Muscle layer of duodenum (tissue), 2 donors: Measurements from ENCODE around the gene MRPS35.

Experiments used
- H3K27ac ChIP-seq: one replicate; pipeline ENCODE4 v1.7.0; 2013; ENCODE audit warnings: mild to moderate bottlenecking, low read length
- H3K27me3 ChIP-seq: one replicate; pipeline ENCODE4 v1.7.0; 2013; ENCODE audit warnings: low read depth, mild to moderate bottlenecking, control low read depth, low read length
- H3K36me3 ChIP-seq, 2 donors: one replicate each; pipeline ENCODE4 v1.7.0; 2013; ENCODE audit warnings: low read length in 2 of 2, control low read depth in 1 of 2, mild to moderate bottlenecking in 1 of 2; ENCODE audit not compliant: insufficient read depth in 2 of 2, control insufficient read depth in 1 of 2
- H3K4me1 ChIP-seq, 2 donors: one replicate each; pipeline ENCODE4 v1.7.0; 2013; ENCODE audit warnings: low read length in 2 of 2, mild to moderate bottlenecking in 2 of 2, control low read depth in 1 of 2, moderate library complexity in 1 of 2; ENCODE audit not compliant: insufficient read depth in 2 of 2, control insufficient read depth in 1 of 2
- H3K4me3 ChIP-seq, 2 donors: one replicate each; pipeline ENCODE4 v1.7.0; 2013; ENCODE audit warnings: low read length in 2 of 2, low read depth in 1 of 2, mild to moderate bottlenecking in 1 of 2
- H3K9me3 ChIP-seq, 2 donors: one replicate each; pipeline ENCODE4 v1.7.0; 2013; ENCODE audit warnings: low read length in 2 of 2, control low read depth in 1 of 2, mild to moderate bottlenecking in 1 of 2; ENCODE audit not compliant: control insufficient read depth in 1 of 2
- donor health status: healthy.

MRPS35 gene

DNA sequence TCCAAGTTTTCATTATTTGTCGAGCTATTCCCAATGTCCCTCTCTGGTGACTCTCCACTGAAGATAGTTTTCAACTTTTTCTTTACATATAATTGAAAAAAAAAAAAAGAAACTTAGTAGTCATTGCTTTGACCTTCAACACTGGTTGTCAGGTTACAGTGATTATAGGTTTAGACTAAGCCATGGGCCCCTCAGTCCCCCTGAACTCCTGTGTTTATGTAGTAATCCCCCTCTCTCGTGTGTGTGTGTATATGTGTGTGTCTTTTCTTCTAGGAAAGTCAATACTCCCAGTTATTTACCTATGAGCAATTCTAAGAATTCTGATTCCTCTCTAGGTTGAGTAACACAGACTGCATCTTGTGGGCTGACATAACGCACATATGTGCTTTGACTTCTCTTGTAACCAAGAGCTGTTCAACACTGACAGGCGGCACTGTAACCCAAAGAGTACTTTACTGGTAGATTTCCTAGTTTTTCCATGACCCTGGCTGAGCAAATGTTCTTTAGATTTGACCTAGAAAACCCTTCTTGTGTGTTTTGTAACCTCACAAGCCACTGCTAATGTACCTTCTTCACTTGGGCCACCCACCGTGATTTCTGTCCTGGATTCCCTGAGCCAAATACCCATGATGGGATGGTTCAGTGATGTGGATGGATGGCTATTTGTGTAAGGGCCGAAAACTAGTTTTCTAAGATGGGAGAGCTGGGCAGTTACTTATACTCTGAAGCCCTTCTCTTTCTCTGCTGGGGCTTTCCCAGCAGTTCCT lies 84.4 kb downstream of the MRPS35 start:
- Histone ChIP-seq H3K9me3 (no peaks in the 10 kb centered on the region), H3K27me3 (no peaks in the 10 kb centered on the region), H3K27ac (no peak overlapping the region), H3K36me3 (peaks cover 45 to 60% of the 10 kb centered on the region in 2 donors), H3K4me1 (peaks cover 0 to 8% of the 10 kb centered on the region in 2 donors), H3K4me3 (no peak overlapping the region)

DNA sequence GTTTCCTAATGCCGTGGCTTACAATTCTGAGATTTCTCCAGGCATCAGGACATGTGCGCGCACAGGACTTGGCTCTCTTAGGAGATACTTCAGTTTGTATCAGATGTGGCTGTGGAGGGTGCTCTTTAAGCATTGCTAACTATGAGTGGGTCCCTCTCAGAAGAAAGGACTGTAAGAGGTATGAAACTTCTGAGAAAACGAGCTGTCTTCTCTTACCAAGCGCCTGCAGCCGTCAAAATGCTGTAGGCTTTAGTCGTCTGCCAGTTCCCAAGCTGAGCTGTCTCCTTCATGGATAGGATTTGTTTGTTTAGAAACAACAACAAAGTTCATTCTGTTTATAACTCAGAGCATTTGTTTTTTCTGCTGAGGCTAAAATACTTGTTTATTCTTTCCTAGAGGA lies 85.5 kb downstream of the MRPS35 start:
- H3K27ac ChIP-seq = no peak overlapping the region
- H3K9me3 ChIP-seq = no peaks in the 10 kb centered on the region
- H3K4me3 ChIP-seq = no peak overlapping the region
- H3K4me1 ChIP-seq = peaks cover 0 to 3% of the 10 kb centered on the region in 2 donors
- no peaks in the 10 kb centered on the region for H3K27me3 ChIP-seq
- H3K36me3 ChIP-seq = peaks cover 43 to 60% of the 10 kb centered on the region in 2 donors

DNA sequence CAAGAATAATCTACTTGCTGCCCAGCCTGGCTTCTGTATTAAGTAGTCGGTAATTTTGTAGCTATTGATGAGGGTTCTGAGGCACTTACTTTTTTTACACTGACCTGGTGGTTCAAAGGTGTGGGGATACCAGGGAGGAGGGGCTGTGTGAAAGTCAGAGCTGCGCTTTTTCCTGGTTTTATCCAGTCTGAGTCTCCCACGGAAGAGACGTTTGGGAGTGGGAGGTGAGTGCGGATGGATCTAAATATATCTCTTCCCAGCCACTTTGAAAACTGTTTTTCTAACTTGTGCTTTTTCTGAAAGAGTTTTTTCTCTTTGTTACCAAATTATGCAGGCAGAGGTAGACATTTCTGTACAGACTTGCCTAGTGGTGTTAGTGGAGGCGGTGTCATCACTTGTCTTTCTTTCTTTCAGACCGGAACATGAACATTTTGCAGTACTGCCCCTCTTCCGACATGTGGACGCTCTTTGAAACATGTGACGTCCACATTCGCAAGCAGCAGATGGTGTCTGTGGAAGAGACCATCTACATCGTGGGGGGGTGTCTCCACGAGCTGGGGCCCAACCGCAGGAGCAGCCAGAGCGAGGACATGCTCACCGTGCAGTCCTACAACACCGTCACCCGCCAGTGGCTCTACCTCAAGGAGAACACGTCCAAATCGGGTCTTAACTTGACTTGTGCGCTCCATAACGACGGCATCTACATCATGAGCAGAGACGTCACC lies 86.8 kb downstream of the MRPS35 start:
- H3K9me3 ChIP-seq = no peaks in the 10 kb centered on the region
- H3K4me1 ChIP-seq = no peaks in the 10 kb centered on the region
- peaks cover 34 to 54% of the 10 kb centered on the region in 2 donors for H3K36me3 ChIP-seq
- H3K27me3 ChIP-seq = no peaks in the 10 kb centered on the region
- no peak overlapping the region for H3K4me3 ChIP-seq
- H3K27ac ChIP-seq = no peak overlapping the region

DNA sequence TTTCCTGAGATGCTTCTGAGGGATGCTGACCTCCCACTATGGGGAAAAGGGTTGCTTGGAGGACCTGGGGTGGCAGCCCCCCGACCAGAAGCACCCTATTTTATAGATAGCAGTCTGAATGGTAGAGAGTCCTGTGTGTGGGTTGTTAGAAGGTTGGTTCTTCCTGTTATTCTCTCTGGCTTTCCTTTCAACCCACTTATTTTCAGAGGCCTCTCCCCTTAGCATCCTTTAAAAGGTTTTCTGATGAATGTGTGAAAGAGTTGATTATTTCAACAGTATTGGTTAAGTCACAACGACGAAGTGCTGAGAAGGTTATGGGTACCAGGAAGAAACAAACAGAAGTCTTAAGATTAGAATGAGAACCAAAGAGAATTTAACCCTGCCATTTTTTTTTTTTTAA lies 90.2 kb downstream of the MRPS35 start:
- H3K4me1 ChIP-seq = no peaks in the 10 kb centered on the region
- no peaks in the 10 kb centered on the region for H3K9me3 ChIP-seq
- H3K4me3 ChIP-seq = no peak overlapping the region
- peaks cover 16 to 35% of the 10 kb centered on the region in 2 donors for H3K36me3 ChIP-seq
- H3K27me3 ChIP-seq = no peaks in the 10 kb centered on the region
- no peak overlapping the region for H3K27ac ChIP-seq

DNA sequence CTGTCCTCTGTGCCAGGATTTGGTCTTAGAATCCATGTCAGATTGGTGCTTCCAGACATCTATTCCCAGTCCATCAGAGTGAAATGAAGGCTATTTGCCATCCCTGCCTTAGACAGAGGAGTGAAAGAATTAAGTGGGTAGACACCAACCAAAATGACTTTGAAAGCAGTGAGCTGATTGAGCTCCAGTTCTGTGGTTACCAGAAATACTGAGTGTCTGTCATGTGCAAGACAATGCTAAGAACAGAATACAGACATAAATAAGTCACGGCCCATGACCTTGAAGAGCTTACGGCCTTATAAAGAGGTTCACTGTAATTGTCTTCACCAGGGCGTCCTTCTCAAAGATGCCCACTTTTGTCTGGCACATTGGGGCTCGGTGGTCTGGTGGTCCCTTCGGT lies 91.0 kb downstream of the MRPS35 start:
- peaks cover 16 to 31% of the 10 kb centered on the region in 2 donors for H3K36me3 ChIP-seq
- no peaks in the 10 kb centered on the region for H3K9me3 ChIP-seq
- H3K27ac ChIP-seq = no peak overlapping the region
- no peak overlapping the region for H3K4me3 ChIP-seq
- no peaks in the 10 kb centered on the region for H3K27me3 ChIP-seq
- no peaks in the 10 kb centered on the region for H3K4me1 ChIP-seq

DNA sequence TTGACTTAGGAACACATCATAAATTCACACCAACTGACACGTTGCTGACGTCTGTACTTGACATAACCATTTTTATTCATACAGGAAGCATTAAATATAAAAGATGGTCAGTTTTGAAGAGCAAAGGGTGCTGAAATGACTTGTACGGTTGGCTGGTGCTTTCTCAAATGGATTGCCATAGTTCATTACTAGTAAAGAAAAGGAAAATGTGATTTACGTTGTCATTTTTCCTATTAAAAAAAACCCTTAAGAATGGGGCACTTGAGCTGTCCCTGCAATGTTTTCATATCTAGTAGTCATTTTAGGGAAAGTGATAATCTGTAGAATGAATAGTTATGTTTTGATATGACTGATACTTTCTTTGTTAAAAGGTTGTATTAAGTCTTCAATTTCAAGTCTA lies 91.9 kb downstream of the MRPS35 start:
- Histone ChIP-seq H3K4me1 (no peaks in the 10 kb centered on the region), H3K27me3 (no peaks in the 10 kb centered on the region), H3K9me3 (no peaks in the 10 kb centered on the region), H3K36me3 (peaks cover 12 to 26% of the 10 kb centered on the region in 2 donors), H3K27ac (no peak overlapping the region), H3K4me3 (no peak overlapping the region)

DNA sequence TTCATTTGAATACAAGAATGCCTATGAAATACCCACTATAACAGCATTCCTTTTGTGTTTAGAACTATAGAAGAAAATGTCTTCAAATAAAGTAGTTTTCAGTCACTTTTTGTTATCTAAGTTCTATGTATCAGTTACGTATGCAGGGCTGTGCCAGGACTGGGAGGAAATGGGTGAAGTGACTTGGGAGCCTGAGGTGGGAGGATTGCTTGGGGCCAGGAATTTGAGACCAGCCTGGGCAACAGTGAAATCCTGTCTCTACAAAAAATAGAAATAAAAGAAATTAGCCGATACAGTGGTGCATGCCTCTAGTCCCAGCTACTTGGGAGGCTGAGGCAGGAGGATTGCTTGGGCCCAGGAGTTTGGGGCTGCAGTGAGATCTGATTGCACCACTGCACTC lies 92.3 kb downstream of the MRPS35 start:
- Histone ChIP-seq H3K27me3 (no peaks in the 10 kb centered on the region), H3K4me1 (no peaks in the 10 kb centered on the region), H3K9me3 (no peaks in the 10 kb centered on the region), H3K4me3 (no peak overlapping the region), H3K27ac (no peak overlapping the region), H3K36me3 (peaks cover 7 to 21% of the 10 kb centered on the region in 2 donors)

DNA sequence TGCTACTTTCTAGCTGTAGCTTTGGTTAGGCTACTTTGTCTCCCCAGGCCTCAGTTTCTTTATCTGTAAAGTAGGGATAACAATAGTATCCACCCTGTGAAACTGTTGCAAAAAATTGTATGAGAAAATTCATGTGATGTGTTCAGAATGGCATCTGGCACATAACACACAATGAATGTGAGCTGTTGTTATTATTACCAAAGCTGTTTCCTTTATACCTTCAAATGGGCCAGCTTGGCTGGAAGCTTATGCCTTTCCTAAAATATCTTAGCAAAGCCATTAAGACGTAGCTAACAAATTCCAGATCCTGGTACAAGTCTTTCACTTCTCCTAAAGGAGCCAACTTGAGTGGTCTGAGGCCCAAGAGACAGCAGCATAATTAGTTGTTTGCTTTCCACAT lies 94.6 kb downstream of the MRPS35 start:
- no peak overlapping the region for H3K27ac ChIP-seq
- no peaks in the 10 kb centered on the region for H3K27me3 ChIP-seq
- H3K9me3 ChIP-seq = no peaks in the 10 kb centered on the region
- peaks cover 0 to 5% of the 10 kb centered on the region in 2 donors for H3K36me3 ChIP-seq
- no peak overlapping the region for H3K4me3 ChIP-seq
- no peaks in the 10 kb centered on the region for H3K4me1 ChIP-seq
